ENCODE results near the gene DCBLD1.

The DCBLD1 gene

GRCh38 chr6:117552618-117553017 lies 70.1 kb downstream of the DCBLD1 start:
- Histone ChIP-seq H3K36me3 (no peaks in the 10 kb centered on the region), H3K9me3 (no peaks in the 10 kb centered on the region), H3K27ac (no peak overlapping the region), H3K27me3 (no peaks in the 10 kb centered on the region), H3K4me1 (peaks cover 0 to 16% (median 6%) of the 10 kb centered on the region in 4 donors), H3K4me3 (no peak overlapping the region)
- DNase-seq: no peak
- TF ChIP-seq, protein P1, sequence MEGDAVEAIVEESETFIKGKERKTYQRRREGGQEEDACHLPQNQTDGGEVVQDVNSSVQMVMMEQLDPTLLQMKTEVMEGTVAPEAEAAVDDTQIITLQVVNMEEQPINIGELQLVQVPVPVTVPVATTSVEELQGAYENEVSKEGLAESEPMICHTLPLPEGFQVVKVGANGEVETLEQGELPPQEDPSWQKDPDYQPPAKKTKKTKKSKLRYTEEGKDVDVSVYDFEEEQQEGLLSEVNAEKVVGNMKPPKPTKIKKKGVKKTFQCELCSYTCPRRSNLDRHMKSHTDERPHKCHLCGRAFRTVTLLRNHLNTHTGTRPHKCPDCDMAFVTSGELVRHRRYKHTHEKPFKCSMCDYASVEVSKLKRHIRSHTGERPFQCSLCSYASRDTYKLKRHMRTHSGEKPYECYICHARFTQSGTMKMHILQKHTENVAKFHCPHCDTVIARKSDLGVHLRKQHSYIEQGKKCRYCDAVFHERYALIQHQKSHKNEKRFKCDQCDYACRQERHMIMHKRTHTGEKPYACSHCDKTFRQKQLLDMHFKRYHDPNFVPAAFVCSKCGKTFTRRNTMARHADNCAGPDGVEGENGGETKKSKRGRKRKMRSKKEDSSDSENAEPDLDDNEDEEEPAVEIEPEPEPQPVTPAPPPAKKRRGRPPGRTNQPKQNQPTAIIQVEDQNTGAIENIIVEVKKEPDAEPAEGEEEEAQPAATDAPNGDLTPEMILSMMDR (IDR thresholded peaks at IDR 0.05): no peak
- intact Hi-C loops (cut with DNase I; ENCODE audit: low total_unique reads): loop anchor here (10.0 kb wide), 1 partner anchor 198 kb away; no protein-coding TSS in a partner anchor

- Histone ChIP-seq H3K4me1 (peaks cover 0 to 14% (median 4%) of the 10 kb centered on the region in 4 donors), H3K9me3 (no peaks in the 10 kb centered on the region), H3K36me3 (no peaks in the 10 kb centered on the region), H3K27me3 (no peaks in the 10 kb centered on the region), H3K27ac (no peak overlapping the region), H3K4me3 (no peak overlapping the region)
- intact Hi-C loops (cut with DNase I; ENCODE audit: low total_unique reads): loop anchor here (10.0 kb wide), 1 partner anchor 198 kb away; no protein-coding TSS in a partner anchor
- no peak for DNase-seq
- TF ChIP-seq, protein P1 (IDR thresholded peaks at IDR 0.05): no peak
Observed at GRCh38 chr6:117553142-117553541, 70.7 kb downstream of the DCBLD1 start.

GRCh38 chr6:117555262-117555849 lies 72.9 kb downstream of the DCBLD1 start:
- TF ChIP-seq, protein P1 (IDR thresholded peaks at IDR 0.05): no peak
- intact Hi-C loops (cut with DNase I; ENCODE audit: low total_unique reads): loop anchor here (10.0 kb wide), 1 partner anchor 201 kb away; no protein-coding TSS in a partner anchor
- Histone ChIP-seq H3K36me3 (peaks cover 0 to under 1% (median 0%) of the 10 kb centered on the region in 3 donors), H3K27ac (no peak overlapping the region), H3K27me3 (no peaks in the 10 kb centered on the region), H3K4me3 (no peak overlapping the region), H3K4me1 (peaks cover 0 to 6% (median 0%) of the 10 kb centered on the region in 4 donors), H3K9me3 (no peaks in the 10 kb centered on the region)
- DNase-seq: no peak

GRCh38 chr6:117555882-117556498 lies 73.5 kb downstream of the DCBLD1 start:
- H3K36me3 ChIP-seq: peaks cover 0 to 5% (median 0%) of the 10 kb centered on the region in 3 donors
- H3K27me3 ChIP-seq: no peaks in the 10 kb centered on the region
- peaks cover 0 to 6% (median 0%) of the 10 kb centered on the region in 4 donors for H3K4me1 ChIP-seq
- intact Hi-C loops (cut with DNase I; ENCODE audit: low total_unique reads): loop anchor here (1.0 to 10.0 kb wide), 2 partner anchors 104 to 201 kb away; no protein-coding TSS in a partner anchor
- no peak overlapping the region for H3K27ac ChIP-seq
- no peaks in the 10 kb centered on the region for H3K9me3 ChIP-seq
- H3K4me3 ChIP-seq: no peak overlapping the region
- TF ChIP-seq, protein P1 (IDR thresholded peaks at IDR 0.05): peak; percentile 78 to 85
- DNase-seq: peak in 1 of 2 donors; percentile 57

DNA sequence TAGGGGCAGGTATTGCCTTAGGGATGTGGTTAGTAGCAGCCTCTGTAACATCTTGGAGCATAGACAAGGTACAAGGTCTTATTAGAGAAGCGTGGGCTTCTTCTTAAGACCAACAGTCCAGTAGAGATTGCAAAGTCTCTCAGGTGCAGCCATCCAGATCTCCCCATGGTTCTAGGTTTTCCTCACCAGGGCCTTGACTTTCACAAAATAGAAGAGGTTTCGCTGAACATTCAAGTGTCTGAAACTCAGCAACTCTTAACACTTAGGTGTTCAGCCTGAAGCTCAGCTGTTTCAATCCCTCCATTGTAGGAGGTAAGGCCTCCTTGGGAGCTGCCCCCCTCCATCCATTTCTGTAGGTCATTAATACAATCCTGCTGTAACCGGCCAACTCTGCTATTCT lies 75.5 kb downstream of the DCBLD1 start:
- H3K4me1 ChIP-seq: peaks cover 0 to 6% (median 0%) of the 10 kb centered on the region in 4 donors
- H3K4me3 ChIP-seq: no peak overlapping the region
- no peak overlapping the region for H3K27ac ChIP-seq
- no peaks in the 10 kb centered on the region for H3K27me3 ChIP-seq
- DNase-seq: no peak
- H3K9me3 ChIP-seq: no peaks in the 10 kb centered on the region
- intact Hi-C loops (cut with DNase I; ENCODE audit: low total_unique reads): loop anchor here (10.0 kb wide), 1 partner anchor 203 kb away; no protein-coding TSS in a partner anchor
- TF ChIP-seq, protein P1 (IDR thresholded peaks at IDR 0.05): no peak
- H3K36me3 ChIP-seq: peaks cover 0 to 10% (median 10%) of the 10 kb centered on the region in 3 donors
